Esophagus squamous epithelium (tissue), 4 donors: Measurements from ENCODE around the gene CLNS1A.

Experiments used
- POLR2A ChIP-seq, 4 donors: fragments of 450-650 bp; IDR thresholded peaks; one replicate each; pipeline ENCODE4 v1.6.1; 2017; ENCODE audit warnings: antibody characterized with exemption in 4 of 4, mild to moderate bottlenecking in 4 of 4, moderate library complexity in 3 of 4
- TF ChIP-seq, protein P1 (sequence below), 6 experiments: fragments of 450-650 bp in 4 of 6; fragments of 200-600 bp in 2 of 6; sonication (generic) in 2 of 6; IDR thresholded peaks; one replicate each; pipeline ENCODE4 v1.5.1; 2016 to 2019; ENCODE audit warnings: antibody characterized with exemption in 6 of 6, mild to moderate bottlenecking in 4 of 6, moderate library complexity in 4 of 6

DNA sequence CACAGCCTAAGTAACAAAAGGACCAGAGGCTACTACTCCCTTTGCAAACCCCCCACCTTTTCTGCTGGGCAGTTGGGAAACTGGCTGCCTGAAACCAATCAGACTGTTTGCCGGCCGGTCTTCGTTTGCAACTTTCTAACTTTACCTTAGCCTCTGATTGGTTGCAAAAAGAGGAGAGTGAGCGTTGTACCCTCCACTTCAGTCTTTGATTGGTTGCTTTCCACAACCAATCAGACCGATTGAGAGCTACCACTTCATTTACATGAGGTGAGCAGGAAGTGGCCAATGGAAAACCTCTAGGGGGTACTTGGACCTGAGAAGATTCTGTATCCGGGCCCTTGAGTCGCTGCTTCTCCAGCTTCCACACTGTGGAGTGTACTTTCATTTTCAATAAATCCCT is 18.8 kb upstream of the CLNS1A start:
- TF ChIP-seq, protein P1, sequence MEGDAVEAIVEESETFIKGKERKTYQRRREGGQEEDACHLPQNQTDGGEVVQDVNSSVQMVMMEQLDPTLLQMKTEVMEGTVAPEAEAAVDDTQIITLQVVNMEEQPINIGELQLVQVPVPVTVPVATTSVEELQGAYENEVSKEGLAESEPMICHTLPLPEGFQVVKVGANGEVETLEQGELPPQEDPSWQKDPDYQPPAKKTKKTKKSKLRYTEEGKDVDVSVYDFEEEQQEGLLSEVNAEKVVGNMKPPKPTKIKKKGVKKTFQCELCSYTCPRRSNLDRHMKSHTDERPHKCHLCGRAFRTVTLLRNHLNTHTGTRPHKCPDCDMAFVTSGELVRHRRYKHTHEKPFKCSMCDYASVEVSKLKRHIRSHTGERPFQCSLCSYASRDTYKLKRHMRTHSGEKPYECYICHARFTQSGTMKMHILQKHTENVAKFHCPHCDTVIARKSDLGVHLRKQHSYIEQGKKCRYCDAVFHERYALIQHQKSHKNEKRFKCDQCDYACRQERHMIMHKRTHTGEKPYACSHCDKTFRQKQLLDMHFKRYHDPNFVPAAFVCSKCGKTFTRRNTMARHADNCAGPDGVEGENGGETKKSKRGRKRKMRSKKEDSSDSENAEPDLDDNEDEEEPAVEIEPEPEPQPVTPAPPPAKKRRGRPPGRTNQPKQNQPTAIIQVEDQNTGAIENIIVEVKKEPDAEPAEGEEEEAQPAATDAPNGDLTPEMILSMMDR (IDR thresholded peaks at IDR 0.05), result no peak
- no peak for TF ChIP-seq POLR2A (IDR thresholded peaks at IDR 0.05)
